M059J (cell line): Measurements from ENCODE around the gene ANTXR1. TPM values are rescaled to one million over a fixed set of nuclear protein-coding genes. Genes with fewer than 3 reads are reported as not detected.
A peak's percentile ranks its signal among the peaks of the same experiment; 100 is the strongest.

Source experiments
- DNase-seq: peaks from one replicate; pipeline ENCODE4 v3.0.0-alpha.2; 2012; ENCODE audit warnings: low read depth
- total RNA-seq: library from RNA; depleted of rRNA; stranded (reverse); fragments of >200 nt; shearing (Covaris generic); gene quantifications from 2 replicates; pipeline ENCODE4 v1.2.3, GENCODE V29; 2014

ANTXR1 gene
- total RNA-seq, 1 experiment from 2014 or later, result 38.6 TPM

DNA sequence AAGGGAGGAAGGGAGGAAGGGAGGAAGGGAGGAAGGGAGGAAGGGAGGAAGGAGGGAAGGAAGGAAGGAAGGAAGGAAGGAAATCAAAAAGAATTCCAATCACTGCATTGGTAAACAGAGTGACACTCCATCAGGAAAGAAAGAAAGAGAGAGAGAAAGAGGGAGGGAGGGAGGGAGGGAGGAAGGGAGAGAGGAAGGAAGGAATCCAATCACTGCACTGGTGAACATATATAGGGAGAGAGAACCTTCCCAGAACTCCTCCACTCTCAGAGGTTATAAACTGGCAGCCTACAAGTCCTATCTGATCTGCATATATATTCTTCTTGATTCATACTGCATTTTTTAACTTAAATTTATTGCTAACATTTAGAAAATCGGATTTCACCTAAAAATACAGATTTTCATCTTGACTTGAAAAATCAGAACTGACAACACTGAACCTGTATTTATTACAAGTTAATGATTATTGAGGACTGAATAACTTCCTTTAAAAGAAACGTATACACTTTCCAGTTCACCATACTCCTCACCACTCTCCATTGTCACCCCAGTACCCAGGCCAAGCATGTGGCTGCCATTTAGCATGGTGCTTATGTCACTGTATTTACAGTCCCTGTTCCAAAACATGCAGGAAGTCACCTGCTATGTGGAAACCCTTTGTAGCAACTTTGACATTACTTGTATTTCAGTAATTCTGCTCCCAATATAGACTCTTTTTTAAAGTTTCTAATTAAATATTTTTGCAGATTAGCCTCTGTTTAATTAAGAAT lies 83.5 kb downstream of the ANTXR1 start:
- DNase-seq, result no peak

DNA sequence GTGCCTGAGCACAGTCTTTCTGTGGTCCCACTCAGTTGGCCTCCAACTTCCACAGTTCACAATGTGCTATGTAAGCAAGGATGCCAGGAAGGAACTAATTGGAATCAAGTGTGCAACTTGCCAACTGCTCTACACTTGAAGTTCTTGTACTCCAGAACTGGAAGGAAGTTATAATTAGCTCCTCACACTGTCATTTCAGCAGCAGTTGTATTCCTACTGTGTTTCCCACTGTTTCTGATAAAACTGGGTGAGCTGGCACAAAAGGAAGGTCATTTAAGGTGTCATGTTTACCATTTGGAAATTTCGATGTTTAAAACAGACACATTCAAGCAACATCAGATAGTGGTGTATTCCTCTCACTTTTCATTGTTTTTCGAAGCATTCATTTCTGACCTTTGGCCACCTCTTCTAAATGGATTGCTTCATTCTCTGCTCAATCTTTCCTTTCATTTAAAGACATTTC lies 84.2 kb downstream of the ANTXR1 start:
- DNase-seq, result no peak

DNA sequence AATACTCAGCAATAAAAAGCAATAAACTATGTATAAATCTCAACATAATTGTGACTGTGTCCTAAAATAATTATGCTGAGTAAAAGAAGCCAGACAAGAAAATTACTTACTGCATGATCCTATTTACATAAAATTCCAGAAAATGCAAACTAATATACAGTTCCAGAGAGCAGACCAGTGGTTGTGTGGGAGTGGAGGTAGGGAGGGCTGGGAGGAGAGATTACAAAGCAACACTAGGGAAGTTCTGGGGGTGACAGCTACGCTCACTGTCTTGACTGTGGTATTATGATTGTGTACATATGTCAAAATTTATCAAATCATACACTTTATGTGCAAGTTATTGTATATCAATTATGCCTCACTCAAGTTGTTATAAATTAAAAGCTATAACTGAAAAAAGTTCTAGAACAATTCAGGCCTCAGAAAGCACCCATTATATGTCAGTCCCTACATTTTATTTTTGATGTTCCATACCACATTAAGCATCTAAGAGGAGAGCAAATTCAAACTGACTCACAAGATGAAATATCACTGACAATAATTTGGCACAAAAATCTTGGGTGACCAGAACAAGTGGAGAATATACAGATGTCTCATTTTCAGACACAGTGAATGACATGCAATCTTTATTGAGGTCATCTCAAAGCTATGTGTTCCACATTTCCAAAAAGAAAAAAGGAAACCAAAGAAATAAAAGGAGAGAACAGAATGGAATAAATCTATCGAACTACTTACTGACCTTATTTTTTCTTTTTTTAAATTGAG lies 85.1 kb downstream of the ANTXR1 start:
- DNase-seq, result no peak

DNA sequence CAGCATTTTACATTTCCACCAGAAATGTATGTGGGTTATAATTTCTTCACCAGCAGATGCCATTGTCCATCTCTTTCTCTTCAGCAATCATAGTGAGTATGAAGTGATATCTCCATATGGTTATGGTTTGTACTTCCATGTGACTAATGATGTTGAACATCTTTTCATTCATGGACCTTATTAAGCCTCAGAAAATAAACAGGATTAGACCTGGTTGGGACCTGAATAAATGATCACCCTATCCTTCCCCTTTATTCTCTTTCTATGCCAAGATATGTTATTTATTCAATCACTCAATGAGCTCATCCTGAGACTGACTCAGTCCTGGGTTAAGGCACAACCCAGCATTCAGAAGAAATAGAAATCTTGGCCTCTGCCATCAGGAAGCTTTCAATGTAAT lies 86.6 kb downstream of the ANTXR1 start:
- peak; percentile 15 for DNase-seq

DNA sequence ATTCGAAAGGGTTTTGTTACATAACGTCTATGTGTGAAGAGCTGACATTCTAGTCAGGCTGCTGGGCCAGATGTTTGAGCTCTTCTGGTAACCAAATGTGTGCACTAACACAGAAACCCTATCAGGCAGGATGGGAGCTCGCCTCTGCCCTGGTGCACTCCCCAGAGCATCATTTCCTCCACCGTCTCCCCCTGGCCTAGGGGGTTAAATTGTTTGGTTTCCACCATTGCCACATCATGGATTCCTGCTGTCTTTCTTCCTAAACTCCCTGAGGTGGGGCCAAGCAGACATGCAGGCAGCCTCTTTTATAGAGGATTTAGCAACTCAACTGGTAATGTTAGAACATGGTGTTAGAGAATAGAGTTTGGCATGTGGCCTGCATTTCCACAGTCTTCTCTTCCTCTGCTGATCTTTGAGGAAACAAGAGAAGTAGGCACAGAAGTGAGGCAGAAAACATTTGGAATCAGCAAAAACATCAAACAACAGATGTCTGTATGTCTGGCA lies 87.3 kb downstream of the ANTXR1 start:
- no peak for DNase-seq

DNA sequence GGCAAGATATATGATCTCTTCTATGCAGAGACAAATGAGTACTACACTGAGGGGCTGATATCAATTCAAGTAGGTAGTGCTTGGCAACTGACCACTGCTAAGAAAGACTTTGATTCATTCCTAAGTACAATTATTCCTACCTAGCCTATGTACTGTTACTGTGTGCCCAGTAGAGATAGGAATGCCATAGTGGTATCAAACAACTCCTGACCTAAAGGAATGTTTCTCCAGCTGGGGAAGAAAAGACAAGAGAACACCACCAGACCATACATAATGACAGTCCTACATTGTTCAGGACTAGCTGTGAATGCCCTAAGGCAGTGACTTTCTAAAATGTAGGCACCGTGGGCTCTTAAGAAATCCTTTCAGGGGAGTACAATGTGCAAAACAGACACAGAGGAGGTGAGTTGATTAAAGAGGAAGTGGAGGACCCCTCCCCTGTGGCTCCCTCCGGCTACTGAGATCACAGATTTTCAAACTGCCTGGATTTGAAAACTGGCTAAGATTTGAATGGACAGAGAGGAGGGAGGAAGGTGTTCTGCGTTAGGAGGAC lies 89.1 kb downstream of the ANTXR1 start:
- no peak for DNase-seq

DNA sequence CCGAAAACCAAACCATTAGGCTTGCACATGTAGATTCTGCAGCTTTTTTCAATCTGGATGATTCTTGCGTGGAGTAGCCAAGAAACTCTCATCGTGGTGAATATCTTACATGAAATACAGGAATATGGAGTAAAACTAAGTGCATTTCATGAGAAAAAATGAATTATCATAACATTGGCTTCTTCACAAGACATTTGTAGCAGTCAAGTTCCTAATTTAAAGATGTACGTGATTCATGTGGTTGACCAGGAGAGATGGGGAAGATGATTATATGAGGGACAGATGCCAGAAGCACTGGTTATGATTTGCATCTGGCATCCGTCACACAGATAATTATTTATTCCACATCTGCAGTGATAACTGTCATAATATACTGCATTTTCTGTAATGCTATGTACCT lies 90.4 kb downstream of the ANTXR1 start:
- no peak for DNase-seq

DNA sequence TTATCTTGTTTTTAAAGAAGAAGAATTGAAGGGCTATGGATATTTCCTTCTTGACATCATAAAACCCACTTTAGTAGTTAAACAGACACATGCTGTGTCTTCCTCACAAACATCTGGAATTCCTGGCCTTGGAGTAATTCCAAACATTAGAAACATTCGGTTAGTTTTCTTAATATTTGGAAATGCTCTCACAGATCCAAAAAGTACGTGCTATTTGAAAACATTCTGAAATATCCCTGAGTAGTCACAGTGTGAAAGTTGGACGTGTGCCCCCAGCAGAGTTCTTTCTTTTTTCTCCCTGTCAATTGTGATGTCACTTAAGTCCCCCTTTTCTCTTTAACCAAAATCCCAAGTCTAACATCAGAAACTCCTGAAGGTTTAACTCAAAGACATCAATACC lies 91.3 kb downstream of the ANTXR1 start:
- DNase-seq, result no peak

DNA sequence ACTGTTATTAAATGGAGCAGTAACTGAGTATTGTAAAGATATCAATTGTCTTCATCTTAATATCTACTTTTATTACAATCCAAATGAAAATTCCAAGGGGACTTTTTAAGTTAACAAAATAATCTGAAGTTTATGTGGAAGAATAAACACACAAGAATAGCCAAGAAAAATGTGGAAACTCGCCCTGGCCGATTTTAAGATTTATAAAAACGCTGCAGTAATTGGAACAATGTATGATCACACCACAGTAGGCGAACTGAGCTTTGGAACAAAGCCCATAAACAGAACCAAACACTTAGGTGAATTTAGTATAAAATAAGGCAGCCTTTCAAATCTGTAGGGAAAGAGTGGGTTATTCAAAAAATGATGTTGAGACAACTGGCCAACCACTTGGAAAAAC lies 96.3 kb downstream of the ANTXR1 start:
- DNase-seq, result no peak

DNA sequence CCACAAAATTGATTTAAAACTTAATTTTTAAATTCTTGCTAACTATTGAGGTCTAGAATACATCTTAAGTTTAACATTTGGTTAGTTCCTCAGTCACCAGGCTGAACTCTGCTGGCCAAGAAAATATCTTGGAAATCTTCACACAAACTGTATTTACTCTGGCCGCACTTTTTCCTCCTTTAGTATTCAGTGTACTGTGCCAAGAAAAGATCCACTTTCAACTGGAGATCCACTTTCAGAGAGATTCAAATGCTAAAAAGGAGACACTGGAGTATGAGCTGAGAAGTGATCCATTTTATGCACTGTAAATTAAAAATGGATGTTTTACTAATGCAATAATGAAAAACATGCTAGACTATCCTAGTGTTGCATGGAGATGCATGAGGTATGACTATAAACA lies 98.1 kb downstream of the ANTXR1 start:
- no peak for DNase-seq

DNA sequence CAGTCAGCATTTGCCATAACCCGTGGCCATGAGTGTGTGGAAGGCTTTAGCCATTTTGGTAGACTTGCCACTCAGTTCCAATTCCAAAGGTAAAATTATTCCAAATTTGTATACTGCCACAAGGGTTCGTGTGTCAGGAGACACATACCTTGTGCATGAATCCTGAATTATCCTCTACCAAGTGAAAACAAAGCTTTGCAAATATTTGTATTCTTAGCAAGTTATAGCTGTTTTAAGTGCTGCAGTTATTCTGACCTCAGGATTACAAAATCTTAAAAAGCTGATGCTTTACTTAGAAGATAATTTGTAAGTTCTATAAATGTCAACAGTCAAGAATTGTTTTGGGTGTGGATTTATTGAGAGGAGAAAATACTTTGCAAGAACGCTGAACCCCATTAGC lies 100.6 kb downstream of the ANTXR1 start:
- peak; percentile 28 for DNase-seq

DNA sequence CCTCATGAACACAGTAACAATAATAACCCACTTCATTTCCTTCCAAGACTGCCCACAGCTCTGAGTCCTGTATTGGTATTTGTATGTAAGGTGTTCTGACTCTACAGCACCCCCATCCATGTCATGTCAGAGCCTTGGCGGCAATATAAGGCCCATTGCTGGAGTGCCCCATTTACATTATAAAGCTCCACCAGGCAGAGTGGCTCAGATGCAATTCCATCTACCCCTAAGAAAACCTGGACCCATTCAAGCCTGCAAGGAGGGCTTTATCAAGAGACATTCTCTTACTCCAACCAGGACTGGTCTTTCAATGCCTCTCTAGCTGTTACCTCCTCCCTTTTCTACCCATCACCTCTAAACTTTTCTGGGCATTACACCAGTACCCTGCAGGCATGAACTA lies 101.6 kb downstream of the ANTXR1 start:
- no peak for DNase-seq

DNA sequence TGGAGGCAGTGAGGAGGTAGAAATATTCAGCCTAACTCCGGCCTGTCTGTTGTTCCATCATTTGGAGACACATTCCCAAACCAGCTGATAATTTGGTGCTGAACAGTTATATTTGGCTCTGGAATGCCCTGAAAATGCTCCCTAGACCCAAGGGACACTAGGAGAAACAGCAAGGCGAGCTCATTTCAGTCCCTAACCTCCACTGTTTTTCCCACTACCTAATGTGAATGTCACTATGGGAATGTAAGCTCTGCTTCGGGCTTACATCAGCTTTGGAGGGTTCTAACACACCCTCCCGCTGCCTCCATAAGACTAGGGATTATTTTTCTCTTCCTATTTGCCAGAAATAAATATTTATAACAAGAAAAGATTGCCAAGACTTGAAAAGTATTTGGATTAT lies 103.5 kb downstream of the ANTXR1 start:
- no peak for DNase-seq

DNA sequence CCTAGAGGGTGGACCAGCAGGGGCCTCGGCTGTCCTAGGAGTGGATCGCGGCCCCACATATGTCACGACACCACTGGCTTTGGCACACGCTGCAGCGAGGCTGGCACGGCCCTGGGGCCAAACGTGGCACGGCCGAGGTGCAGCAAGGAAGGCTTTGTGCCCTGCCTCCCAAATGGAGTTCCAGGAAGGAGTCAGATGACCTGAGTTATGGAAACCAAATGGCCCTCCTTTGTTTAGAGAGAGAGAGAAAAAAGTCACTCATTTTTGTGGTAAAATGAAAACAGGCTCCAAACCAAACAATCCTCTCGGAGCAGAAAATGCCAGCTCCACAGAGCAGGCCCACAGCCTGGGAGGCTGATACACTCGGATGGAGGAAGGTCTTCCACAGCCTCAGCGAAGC lies 105.6 kb downstream of the ANTXR1 start:
- DNase-seq, result peak; percentile 71

DNA sequence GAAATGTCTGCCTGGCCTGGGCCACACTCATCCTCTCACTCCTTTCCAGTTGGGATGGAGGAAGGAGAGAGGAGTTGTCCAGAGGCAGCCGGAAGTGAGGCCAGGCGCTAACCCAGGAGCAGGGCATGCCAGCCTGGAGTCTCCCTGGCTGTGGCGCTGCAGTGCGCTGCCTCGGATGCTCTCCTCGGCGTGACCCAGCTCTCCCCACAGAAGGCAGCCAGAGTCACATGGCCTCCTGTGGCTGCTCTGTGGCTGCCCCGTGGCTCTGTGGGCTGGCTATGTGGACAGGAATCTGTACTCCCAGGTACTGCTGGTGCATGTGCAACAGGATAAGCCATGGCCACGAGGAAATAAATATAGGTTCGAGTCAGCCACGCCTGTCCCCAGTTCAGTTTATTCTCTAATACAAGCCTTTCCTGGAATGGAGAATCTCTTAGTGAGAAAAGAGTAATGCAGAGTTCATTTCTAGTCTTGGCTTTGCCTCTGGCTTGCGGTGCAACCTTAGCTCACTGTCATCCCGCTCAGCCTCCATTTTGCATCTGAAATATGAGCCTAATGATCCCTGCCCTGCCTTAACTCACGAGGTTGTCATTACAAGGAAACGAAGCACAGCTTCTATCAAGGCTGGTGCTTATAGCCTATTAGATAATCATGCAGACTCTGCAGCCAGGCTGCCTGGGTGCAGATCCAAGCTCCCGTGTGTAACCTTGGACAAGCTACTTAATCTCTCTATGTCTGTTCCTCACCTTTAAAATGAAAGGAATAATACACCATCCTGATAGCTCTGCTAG lies 106.3 kb downstream of the ANTXR1 start:
- DNase-seq, result peak; percentile 40

DNA sequence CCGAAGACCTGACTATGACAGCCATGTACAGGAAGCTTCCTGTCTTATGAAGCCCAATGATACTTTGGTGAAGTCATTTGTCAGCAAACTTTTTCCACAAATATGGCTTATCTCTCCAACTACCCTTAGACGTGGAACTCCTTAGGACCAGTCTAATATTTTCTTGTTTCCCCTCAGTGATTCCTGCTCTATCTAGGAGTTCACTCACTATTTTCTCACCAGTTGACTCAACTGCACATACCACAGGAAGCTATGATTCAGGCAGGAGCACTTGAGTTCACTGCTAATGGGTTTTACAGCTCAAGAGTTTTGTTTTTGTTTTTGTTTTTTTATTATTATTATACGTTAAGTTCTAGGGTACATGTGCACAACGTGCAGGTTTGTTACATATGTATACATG lies 109.3 kb downstream of the ANTXR1 start:
- DNase-seq, result peak; percentile 77

DNA sequence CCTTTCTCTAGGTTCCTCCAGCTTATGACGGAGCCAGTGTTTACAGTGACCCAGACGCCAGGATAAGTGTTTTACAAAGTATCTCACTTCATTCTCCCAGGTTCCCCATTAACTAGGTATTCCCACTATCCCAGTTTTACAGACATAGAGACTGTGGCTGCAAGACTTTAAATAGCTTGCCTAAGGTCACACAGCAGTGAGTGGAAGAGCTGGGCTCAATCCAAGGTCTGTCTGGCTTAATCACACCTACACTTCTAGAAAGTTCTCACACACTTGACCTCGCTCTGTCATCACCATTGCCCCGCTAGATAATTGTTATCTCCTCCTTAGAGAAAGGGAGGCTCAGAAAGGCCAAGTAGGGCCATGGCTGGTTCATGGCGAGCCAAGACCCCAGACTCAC lies 110.2 kb downstream of the ANTXR1 start:
- DNase-seq, result no peak

DNA sequence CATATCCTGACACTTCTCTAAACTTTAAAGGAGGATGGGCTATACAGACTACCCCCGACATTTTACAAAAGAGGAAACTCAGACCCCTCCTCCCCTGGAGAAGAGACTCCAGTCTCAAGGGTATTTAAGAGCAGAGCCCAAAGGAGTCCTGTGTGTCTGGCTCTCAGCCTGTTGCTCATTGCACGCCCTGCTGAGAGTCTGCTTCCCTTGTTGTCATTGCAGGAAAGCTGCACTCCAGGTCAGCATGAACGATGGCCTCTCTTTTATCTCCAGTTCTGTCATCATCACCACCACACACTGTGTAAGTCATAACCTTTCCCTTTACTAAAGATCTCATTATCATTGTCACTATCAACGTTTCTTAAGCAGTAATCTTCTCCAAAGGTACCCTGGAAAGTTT lies 111.4 kb downstream of the ANTXR1 start:
- DNase-seq, result no peak

DNA sequence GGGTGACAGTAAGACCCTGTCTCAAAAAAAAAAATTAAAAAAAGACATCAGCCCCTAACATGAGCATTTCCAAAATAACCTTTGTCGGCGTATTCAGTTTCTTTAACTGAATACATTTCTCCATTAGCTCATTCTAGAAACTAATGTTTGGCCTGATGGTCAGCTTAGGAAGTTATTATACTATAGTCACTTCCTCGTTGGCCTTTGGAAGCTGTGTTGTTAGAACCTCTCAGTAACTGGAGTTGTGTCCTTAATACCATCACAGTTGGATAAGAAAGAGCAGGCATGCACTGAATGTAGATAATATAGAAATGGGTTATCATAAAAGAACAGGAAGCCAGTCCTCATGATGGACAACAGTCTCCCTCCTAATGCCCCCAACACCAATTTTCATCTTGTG lies 112.8 kb downstream of the ANTXR1 start:
- DNase-seq, result no peak

DNA sequence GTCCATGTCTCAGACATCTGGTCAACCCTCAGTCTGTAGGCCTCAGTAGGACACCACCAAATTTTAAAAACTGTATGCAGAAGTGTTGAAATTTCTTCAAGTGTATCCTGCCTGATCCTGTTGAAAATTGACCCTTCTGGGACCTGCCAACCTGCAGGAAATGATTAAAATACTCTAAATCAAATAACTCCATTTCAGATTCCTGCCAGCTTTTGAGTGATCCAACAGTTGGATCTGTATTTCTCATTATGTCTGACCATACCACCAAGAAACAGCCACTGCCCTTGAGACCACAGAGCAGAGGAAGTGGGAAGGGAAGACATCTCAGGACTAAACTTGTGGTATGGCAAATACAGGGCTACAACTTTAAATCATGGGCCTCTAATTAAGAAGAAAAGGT lies 113.4 kb downstream of the ANTXR1 start:
- DNase-seq, result no peak

DNA sequence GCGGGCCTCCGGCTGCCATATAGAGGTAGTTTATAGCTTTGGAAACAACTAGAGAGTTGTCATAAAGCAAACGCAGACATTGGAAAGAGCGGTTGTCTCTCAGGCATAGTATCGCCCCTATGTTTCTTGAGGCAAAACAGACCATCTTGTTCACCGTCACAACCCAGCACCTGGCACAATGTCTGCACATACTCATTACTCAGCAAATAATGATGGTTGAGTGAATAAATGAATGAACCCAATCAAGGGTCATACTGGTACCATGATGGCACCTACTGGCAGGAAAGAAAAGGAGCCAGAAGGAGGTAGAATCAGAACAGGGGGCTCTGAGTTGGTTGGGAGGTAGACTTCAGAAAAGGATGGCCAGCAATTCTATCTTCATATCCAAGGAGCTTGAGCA lies 118.5 kb downstream of the ANTXR1 start:
- DNase-seq, result no peak
